ENCODE measurements around the gene SYMPK.

Gene SYMPK

GRCh38 chr19:45798995-45799517, 63.9 kb downstream of the SYMPK start:
- TF ChIP-seq CTCF (IDR thresholded peaks at IDR 0.05; ENCODE audit: extremely low read depth, missing control alignments) = peak; percentile 90
- peak; percentile 78 for DNase-seq (ENCODE audit: low spot score)

- DNase-seq (ENCODE audit: low spot score) = no peak
- no peak for TF ChIP-seq CTCF (IDR thresholded peaks at IDR 0.05; ENCODE audit: extremely low read depth, missing control alignments)
Observed at GRCh38 chr19:45794627-45795026, 68.3 kb downstream of the SYMPK start.

DNA sequence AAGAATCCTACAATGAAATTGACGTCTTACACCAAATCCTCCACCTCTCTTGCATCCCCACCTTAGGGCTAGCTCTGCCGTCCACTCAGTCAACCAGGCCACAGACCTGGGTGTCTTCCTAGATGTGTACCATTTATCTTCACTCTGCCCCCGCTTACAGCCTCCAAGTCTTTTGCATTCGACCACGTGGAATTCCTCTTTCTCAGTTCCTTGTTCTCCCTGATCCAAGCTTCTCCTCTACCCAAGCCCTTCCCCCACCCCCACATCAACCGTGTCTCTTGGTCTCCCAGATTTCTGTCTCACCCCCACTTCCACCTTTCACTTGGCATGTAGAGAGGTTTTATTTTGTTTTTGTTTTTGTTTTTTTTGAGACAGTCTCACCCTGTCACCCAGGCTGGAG, 69.1 kb downstream of the SYMPK start:
- no peak for DNase-seq (ENCODE audit: low spot score)
- TF ChIP-seq CTCF (IDR thresholded peaks at IDR 0.05; ENCODE audit: extremely low read depth, missing control alignments) = no peak

DNA sequence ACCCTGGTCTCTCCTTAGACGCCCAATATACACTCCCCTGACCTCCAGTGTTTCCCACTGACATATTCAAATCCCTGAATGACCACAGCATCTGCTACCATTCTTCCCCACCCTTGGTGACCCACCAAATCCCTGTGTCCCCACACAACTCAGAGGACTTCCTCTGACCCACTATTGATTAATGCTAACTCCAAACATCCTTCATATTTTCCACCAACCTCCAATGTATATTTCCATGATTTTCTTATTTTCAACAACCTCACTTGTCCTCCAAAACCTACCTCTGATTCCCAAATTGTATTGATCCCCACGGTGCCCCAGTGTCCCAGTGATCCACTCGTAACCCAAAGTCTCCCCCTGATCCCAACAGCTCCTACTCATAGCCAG, 69.8 kb downstream of the SYMPK start:
- DNase-seq (ENCODE audit: low spot score) = no peak
- TF ChIP-seq CTCF (IDR thresholded peaks at IDR 0.05; ENCODE audit: extremely low read depth, missing control alignments) = no peak

GRCh38 chr19:45792470-45793177, 70.3 kb downstream of the SYMPK start, which contains the start of gene DMWD:
Gene DMWD, minus strand, starts transcription at chr19:45792845. Its CDS starts 89 bp downstream, at chr19:45792756.
- peak; percentile 99 for DNase-seq (ENCODE audit: low spot score)

DNA sequence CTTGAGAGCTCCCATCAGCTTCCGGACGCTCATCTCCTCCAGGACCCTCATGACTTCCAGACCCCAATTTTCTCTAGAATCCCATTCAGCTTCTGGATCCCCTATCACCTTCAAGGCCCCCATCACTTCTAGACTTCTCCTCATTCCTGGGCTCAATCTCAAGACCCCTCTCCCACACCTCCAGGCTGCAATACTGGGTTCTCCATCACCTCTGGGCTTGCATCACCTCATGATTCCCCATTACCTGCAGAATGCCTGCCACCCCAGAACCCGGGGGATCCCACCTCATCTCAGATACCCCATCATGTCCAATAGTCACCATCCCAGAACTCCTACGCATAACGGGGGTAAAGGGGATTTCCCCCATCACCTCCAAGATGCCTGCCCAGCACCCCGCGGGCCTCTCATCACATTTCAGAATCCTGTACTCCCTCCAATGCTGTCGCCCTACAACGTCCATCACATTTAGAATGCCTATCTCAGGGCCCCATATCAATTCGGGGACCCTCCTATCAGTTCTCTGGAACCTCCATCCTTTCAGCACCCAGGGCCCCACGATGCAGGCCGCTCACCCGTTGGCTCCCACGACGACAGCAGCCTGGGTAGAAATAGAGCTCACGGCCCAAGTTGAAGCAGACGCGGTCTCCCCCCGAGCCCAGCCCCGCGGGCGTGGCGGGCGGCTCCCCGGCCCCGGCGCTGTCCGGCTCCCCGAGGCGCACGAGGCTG, 71.0 kb downstream of the SYMPK start:
- DNase-seq (ENCODE audit: low spot score) = peak; percentile 27
- no peak for TF ChIP-seq CTCF (IDR thresholded peaks at IDR 0.05; ENCODE audit: extremely low read depth, missing control alignments)

More at GRCh38 chr19:45792470-45793177, 70.3 kb downstream of the SYMPK start, which contains the start of gene DMWD:
- TF ChIP-seq CTCF (IDR thresholded peaks at IDR 0.05; ENCODE audit: extremely low read depth, missing control alignments) = no peak

GRCh38 chr19:45790942-45791341, 72.0 kb downstream of the SYMPK start:
- DNase-seq (ENCODE audit: low spot score) = no peak
- no peak for TF ChIP-seq CTCF (IDR thresholded peaks at IDR 0.05; ENCODE audit: extremely low read depth, missing control alignments)
